Activated naive CD4-positive, alpha-beta T cell (primary cell): ENCODE measurements around the gene SCN9A.
"Not testable (repeated sequence)": the region's sequence is repeated elsewhere in the genome, so short reads cannot be mapped to it uniquely, and the experiment has no call there.

Experiments
- DNase-seq, 4 experiments: peaks; one replicate each; lab custom pipeline; 2025; lab: John Stamatoyannopoulos, UW

The SCN9A gene

DNA sequence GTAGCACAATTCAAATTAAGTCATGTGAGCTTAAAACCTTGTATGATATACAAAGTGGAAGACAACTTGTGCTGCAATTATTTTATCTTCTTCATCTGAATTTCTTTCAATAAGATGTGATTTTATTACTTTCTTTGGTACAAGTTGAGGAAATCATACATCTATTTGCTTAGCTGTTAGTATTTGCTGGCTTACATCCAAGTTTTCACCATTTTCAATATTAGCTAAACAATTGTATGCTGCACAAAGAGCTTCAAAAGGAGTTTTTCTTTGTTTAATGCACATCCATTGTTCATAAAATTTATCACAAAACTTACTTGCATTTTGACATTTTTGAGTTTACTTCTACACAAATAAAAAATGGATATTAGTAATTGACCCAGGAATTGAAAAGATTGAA lies 40.9 kb downstream of the SCN9A start:
- DNase-seq, result no peak

DNA sequence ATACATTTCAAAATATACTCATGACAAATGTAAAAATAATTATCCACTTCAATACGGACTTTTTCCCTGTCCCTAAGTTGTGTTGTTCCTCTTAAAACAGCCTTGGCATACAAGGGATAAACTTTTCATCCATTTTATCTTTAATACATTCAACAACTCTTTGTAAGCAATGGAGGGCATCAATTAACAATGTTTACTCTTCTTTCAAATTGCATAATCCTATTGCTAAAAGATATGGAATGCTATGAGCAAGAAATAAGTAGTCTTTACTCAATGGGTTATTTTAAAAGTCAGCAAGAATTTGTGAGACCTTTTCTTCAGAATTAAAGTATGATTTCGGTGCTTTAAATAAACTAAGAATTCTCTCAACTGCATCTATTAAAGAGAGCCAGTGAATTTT lies 41.9 kb downstream of the SCN9A start:
- no peak for DNase-seq

DNA sequence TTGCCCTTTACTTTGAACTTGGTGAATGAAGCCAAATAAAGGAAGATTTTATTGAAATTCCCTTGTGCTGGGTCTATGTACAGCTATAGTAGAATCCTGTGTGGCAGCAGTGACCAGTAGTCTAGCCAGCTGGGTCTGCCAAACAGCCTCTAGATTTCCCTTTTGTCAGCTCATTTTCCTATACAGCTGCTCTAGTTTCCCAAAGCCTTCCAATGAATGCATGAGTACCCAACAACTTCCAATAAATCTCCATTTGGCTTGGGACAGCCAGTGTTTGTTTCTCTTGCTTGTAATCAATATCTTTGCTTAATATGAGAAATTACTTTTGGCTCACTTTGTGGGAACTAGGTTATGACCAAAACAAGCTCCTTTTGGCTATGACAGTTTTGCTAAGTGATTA lies 43.6 kb downstream of the SCN9A start:
- no peak for DNase-seq

GRCh38 chr2:166331468-166331867 lies 44.3 kb downstream of the SCN9A start:
- DNase-seq, result no peak

DNA sequence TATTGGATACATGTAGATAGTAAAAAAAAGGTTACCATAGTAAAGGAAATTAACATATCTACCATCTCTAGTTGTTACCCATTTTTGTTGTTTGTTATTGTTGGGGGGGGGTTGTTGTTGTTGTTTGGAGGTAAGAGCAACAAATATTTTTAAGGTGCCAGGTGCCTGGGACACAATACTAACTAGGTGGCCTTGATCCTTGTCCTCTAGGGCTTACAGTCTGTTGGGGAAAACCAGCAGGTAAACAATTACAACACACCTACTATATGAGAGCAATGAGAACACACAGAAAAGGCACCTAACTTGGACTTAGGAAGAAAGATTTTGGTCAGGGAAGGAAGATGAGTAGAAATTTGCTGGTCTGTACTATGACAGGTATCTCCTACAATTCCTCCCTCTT lies 46.3 kb downstream of the SCN9A start:
- no peak for DNase-seq

DNA sequence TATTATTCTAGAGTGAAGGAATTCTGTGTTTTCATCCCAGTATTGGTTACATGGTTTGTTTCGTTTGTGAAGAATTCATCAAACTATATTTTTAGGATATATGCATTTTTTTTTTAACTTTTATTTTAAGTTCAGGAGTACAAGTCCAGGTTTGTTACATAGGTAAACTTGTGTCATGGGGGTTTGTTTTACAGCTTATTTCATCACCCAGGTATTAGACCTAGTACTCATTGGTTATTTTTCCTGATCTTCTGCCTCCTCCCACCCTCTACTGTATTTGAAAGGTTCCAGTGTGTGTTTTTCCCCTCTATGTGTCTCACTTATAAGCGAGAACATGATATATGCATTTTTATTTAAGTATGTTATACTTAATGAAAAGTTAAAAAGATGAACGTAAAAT lies 47.6 kb downstream of the SCN9A start:
- no peak for DNase-seq

DNA sequence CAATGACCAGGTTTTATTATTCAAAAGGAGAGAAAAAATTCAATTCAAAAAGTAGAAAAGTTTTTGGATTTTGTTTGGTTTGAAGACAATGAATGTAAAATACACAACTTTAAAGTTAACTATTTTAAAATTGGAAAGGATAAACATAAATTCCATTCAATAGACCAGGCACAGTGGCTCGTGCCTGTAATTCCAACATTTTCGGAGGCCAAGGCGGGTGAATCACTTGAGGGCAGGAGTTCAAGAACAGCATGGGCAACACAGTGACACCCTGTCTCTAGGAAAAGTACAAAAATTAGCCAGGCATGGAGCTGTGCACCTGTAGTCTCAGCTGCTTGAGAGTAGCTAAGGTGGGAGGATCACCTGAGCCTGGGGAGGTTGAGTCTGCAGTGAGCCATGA lies 54.7 kb downstream of the SCN9A start:
- DNase-seq, result no peak

GRCh38 chr2:166314022-166314759 lies 61.6 kb downstream of the SCN9A start:
- no peak for DNase-seq

DNA sequence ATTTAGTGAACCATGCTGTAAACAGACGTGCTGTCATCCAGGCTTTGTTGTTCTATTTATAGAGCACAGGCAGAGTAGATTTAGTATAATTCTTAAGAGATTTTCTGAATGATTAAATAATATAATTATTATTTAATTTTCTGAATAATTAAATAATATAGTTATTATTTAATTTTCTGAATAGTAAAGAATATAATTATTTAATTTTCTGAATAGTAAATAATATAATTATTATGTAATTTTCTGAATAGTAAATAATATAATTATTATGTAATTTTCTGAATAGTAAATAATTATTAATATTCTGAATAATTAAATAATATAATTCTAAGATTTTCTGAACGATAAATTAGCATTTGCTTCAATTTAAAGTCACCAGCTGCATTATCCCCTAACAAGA lies 62.9 kb downstream of the SCN9A start:
- not testable (repeated sequence) for DNase-seq

DNA sequence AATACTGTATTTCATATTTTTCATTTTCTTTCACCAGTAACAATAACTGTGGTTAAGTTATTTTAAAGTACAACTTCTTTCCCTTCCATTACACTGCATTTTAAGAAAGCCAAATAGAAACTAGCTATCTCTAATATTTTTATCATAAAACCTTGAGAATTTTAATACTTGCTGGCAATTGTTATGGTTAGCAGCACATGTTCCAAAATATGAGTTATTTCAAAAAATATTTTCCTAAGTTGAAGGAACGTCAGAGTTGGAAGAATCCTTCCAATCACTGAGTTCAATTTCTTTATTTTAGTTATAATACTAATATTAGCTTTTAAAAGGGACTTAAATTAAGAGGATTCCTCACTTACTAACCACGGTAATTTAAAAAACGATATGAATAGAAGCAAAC lies 68.4 kb downstream of the SCN9A start:
- no peak for DNase-seq

DNA sequence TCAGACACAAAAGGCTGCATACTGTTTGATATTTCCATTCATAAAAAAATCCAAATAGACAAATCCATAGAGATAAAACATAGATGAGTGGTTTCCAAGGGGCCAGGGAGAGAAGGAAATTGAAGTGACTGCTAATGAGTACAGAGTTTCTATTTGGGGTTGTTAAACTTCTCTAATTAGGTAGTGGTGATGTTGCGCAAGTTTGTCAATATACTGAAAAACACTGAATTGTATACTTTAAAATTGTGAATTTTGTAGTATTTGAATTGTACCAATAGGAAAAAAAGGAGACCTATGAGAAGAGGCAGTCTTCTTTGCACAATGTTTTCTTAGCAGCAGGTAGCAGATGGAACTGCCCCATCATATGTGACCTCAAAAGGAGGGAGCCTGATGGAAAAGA lies 71.1 kb downstream of the SCN9A start:
- DNase-seq, result no peak

DNA sequence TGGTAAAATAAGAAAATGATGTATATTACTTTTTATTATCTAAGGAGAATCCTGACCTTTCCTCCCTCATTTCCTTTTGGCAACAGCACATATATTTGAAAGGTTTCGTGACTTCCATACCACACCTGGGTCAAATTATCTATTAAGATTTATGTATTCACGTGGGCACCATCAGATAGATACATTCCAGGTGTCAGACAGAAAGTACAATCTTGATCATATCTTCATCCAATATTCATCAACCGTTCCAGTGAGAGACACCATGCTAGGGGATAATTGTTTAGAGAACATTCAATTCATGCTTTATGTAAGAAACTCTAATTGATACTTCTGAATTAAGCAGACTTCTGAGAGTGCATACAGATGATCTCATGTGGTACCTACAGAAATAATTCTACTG lies 73.7 kb downstream of the SCN9A start:
- no peak for DNase-seq

- DNase-seq, result no peak
These were observed 77.8 kb downstream of the SCN9A start for GRCh38 chr2:166297951-166298350.

- no peak for DNase-seq
These were observed 81.8 kb downstream of the SCN9A start for GRCh38 chr2:166293984-166294383.

DNA sequence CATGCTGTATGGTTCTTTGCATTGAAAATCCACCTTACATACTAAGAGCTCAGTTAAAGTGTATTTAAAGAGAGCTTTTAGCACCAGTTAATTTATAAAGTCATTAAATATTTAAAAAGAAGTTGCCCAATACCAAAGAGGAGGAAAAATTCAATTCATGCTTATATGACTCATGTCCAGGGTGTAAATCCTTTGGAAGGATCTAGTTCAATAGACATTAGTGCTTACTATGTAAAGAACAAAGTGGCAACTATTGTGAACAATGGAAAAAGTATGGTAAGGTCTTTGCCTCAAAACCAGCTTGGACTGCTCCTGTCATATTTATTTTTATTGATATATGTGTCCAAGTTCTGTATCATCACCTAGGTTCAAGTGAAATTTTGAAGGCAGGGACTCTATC lies 90.5 kb downstream of the SCN9A start:
- DNase-seq, result no peak

- DNase-seq, result no peak
These were observed 91.4 kb downstream of the SCN9A start for GRCh38 chr2:166284359-166284758.

DNA sequence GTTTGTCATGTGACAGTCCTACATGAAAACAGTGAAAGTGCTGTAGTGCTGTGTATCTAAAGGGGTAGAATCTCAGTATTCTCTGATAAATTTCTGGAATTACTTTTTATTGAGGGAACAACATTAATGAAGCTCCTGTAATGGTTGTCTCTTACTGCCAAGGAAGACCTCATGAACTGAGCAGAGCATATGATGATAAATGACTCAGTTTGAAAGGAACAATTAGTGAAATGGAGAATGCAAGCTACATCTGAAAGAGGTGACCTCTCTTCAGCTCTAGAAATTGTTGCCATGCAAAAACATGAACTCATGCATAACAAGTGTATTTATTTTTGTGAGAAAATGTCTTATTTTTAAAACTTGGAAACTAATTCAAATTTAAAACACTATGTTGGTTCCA lies 93.6 kb downstream of the SCN9A start:
- DNase-seq, result no peak

DNA sequence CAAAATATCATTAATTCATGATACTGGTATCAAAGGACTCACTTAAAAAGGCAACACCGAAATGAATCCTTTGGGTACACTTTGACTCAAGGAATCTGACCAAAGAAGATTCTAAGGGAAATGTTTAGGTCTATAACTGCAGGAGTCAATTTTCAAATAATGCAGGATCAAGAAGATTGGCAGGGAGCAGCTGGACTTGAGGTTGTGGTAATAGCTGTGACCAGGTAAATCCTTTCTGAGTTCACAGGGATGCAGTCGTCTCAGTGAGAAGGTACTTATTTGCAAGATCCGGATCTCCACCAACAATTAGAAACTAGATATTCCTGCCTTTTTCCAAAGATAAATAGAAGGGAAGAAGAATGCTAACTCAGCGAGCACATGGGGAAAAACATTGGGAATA lies 96.9 kb downstream of the SCN9A start:
- DNase-seq, result no peak

- no peak for DNase-seq
These were observed 105.4 kb downstream of the SCN9A start for GRCh38 chr2:166270376-166270775.

- no peak for DNase-seq
These were observed 106.4 kb downstream of the SCN9A start for GRCh38 chr2:166269322-166269721.

GRCh38 chr2:166257859-166258258 lies 117.9 kb downstream of the SCN9A start:
- no peak for DNase-seq

DNA sequence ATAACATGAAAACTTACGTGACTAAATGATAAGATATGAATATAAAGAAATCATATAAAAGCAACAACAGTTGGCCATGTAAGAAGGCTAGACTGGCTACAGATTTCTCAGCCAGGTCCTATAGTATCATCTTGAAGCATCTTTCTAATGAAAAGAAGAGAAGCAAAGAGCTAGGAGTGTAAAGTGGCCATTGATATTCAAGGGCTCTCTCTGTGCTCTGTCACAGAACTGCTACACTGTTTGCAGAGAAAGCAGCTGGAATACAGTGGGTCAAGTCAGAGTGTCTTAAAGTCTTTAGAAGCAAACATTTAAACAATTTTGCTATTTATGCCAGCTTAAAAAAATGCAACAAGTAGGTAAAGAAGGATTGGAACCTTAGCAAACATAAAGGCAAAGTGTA lies 118.8 kb downstream of the SCN9A start:
- no peak for DNase-seq

- DNase-seq, result no peak
These were observed 126.4 kb downstream of the SCN9A start for GRCh38 chr2:166249318-166249717.

GRCh38 chr2:166246901-166247300 lies 128.8 kb downstream of the SCN9A start:
- DNase-seq, result no peak

DNA sequence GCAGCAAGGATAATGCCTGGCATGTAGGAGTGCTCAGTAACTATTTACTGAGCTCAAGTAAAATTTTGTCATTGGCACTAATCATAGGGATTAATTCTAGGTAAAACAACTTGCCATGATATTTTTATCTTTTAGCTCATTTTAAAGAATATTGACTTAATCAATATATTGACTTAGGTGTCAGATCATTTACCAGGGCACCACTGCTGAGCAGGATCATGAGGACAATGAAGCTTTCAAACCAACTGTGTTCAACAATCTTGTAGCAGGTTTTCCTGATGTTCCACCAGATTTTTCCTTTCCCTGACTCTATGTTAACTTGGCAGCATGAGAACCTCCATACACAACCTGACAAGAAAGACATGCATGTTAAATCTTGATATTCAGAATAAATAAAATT lies 133.4 kb downstream of the SCN9A start:
- DNase-seq, result no peak
